ENCODE measurements around the gene WBP1.
"Not testable (repeated sequence)": the region's sequence is repeated elsewhere in the genome, so short reads cannot be mapped to it uniquely, and the experiment has no call there.

DNA sequence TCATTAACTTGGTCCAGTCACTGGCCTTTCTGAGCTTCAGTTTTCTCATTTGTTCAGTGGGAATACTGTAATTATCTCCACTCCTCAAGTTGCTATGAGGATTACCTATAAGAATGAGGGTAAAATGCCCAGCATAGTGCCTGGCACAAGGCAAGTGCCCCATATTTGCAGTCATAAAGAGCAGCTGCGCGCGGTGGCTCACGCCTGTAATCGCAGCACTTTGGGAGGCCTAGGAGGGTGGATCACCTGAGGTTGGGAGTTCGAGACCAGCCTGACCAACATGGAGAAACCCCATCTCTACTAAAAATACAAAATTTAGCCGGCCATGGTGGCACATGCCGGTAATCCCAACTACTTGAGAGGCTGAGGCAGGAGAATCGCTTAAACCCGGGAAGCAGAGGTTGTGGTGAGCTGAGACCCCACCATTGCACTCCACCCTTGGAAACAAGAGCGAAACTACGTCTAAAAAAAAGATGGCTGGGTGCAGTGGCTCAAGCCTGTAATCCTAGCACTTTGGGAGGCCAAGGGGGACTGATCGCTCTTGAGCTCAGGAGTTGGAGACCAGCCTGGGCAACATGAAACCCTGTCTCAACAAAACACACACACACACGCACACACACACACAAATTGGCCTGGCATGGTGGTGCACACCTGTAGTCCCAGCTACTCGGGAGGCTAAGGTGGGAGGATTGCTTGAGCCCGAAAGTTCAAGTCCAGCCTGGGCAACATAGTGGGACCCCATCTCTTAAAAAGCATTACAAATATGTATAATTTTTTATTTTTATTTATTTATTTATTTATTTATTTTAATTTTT lies 15.5 kb upstream of the WBP1 start:
- TF ChIP-seq, protein P1, sequence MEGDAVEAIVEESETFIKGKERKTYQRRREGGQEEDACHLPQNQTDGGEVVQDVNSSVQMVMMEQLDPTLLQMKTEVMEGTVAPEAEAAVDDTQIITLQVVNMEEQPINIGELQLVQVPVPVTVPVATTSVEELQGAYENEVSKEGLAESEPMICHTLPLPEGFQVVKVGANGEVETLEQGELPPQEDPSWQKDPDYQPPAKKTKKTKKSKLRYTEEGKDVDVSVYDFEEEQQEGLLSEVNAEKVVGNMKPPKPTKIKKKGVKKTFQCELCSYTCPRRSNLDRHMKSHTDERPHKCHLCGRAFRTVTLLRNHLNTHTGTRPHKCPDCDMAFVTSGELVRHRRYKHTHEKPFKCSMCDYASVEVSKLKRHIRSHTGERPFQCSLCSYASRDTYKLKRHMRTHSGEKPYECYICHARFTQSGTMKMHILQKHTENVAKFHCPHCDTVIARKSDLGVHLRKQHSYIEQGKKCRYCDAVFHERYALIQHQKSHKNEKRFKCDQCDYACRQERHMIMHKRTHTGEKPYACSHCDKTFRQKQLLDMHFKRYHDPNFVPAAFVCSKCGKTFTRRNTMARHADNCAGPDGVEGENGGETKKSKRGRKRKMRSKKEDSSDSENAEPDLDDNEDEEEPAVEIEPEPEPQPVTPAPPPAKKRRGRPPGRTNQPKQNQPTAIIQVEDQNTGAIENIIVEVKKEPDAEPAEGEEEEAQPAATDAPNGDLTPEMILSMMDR (IDR thresholded peaks at IDR 0.05 in 4 of 5, conservative IDR thresholded peaks at IDR 0.05 in 1 of 5) = not testable (repeated sequence)
- TF ChIP-seq POLR2A (IDR thresholded peaks at IDR 0.05) = not testable (repeated sequence)

Data from gastrocnemius medialis (tissue), 4 donors.